HG02938 (cell line): ENCODE measurements around the gene BRINP1.
"Not testable (repeated sequence)": the region's sequence is repeated elsewhere in the genome, so short reads cannot be mapped to it uniquely, and the experiment has no call there.

Source experiments
- ATAC-seq: cut with Tn5 transposase; IDR thresholded peaks from one replicate; pipeline ENCODE4 v1.9.1; 2021; ENCODE audit warnings: mild to moderate bottlenecking, moderate library complexity; ENCODE audit not compliant: unreplicated experiment

BRINP1 gene

DNA sequence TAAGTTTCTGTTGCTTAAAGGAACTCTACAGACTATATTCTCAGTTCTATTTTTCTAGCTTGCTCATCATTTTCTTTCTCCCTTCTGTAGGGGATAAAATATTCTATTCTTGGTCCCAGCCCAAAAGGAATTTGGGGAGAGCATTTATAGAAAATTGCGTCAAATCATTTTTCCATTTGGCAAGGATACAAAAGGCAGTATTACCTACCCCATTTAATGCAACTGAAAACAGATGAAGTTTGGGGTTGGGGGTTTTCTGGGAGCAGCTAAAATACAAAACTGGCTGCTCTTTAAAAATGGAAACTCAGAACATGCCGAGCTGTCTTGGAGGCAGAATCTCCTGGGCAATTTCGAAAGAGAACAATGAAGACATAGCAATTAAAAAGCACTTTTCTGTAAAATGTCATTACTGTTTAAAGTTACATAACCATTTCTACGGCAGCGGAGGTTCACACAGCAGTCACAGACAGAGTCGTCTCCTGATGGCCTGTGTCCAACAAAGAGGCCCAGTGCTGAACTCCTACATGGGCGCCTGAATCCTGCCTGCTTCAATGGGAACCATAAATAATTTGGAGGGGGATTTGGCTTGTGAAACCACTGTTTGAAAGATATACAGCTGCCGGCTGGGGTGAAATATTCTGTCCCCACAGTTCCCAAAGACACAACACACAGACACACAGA is 152.4 kb downstream of the BRINP1 start:
- no peak for ATAC-seq

DNA sequence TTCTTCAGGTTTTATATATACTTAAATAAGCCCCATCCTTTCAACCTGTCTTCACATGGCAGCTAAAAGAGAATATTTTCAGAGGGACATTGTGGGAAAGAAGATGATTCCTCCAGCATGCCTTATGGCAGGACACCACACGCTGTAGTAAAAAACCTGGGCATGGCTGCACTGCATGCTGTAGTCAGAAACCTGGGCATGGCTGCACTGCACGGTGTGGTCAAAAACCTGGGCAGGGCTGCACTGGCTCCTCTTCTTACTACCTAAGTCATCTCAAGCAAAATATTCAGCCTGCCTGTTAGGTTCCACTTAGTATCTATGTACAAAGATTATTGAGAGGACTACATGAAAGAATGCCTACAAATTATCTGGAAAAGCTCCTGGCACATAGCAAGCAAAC is 153.6 kb downstream of the BRINP1 start:
- ATAC-seq = no peak

DNA sequence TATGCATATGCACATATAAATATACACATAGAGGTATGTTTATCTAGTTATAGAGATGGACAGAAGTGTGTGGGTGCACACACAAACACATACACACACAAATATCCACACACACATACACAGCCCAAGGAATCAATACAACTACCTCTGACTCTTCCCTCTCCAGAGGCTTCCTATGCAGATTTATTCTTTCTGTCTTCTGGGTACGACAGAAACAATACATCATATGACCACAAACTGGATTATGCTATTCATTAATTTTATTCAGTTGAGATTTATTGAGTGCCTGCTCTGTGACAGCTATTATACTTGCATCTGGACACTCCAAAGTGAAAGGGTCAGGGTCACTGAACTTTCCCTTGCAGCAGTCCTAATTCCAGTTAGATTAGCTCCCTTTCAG is 155.8 kb downstream of the BRINP1 start:
- ATAC-seq = no peak

DNA sequence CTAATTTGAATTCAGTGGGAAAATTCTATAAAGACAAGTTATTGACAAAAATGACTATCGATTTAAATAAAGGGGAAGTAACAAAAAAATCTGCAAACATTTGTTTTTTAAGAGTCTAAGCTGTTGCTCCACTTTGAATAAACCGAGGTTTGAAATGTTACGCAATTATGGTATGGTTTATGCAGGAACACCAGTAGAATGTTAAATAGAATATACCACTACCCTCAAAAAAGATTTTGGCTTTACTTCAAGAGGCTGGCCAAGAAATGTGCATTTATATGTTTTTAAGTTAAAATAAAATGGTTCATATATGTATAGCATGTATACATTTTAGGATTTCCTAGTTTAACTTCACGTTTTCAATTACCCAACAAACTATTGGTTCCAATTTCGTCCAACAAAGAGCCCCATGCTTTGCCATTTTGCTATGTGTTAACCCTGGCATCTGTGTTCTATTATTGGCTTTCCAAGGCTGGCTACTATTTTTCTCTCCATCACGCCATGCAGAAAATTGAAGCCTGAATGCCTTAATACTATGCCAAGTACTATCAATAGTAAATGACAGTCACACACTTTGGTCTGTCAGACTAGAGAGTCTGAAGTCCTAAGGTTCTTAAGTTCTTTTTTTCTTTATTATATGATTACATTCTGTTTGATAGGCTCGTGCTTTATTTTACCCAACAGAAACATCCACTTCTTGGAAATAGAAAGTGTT is 171.2 kb downstream of the BRINP1 start:
- no peak for ATAC-seq

DNA sequence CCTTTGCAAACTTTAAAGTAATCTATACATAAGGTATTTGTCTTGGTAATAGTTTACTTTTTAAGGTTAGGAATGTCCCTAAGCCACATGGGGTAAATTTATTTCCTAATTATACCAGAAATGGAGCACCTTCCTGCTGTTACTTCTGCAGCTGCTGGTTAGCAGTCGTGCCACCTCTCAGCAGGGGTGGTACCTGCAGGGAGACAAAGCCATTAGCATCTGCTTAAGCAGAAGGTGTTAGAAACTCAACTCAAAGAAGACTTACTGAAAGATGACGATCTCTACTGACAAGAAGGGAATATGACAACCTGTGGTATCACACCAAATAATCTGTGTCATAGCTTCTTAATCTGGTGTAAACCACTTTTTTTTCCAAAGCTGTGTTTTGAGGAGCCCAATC is 173.7 kb downstream of the BRINP1 start:
- ATAC-seq = no peak

DNA sequence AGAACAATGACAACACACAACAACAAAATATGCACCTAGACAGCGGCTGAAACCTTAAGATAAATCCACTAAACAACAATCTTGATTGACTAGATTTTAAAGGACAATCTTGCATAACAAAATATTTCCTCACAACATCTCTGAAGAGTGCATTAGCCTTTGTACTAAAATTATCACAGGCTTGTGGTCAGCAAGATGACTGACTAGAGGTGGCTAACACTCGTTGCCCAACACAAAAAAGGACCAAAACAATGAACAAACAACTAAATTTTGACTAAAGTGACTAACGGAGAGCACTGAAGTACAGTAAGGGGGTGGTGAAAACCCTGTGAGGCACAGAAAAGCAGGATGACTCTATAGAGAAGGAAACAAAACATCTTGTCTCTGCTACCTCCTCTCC is 183.9 kb downstream of the BRINP1 start:
- no peak for ATAC-seq

DNA sequence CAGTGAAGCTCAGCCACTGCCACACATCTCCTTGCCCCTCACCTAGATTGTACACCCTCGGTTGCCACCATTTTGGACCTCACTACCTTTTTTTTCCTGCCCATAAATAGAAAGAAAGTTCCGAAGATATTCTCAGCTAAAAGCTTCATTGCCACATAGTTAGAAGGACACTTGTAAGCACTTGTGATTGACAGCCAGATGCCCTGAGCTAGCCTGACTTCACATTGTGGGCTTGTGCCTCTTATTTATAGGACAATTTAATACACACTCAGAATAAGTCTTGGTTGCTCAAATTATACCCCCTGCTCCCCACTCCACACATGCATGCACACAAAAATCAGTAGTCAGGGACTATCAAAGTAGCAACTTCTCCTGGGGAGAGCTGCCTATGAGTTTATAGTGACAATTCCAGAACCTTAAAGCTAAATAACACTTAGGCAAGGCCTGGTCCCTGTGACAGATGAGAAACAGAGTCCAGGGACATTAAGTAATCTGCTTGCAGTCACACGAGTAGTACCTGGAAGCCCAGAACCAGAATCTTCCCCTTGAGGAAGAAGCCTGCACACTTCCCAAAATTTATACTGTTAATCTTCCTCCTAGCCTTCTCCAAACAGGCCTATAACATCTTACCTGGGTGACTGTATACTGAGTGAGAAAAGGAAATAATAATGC is 184.8 kb downstream of the BRINP1 start:
- ATAC-seq = no peak

DNA sequence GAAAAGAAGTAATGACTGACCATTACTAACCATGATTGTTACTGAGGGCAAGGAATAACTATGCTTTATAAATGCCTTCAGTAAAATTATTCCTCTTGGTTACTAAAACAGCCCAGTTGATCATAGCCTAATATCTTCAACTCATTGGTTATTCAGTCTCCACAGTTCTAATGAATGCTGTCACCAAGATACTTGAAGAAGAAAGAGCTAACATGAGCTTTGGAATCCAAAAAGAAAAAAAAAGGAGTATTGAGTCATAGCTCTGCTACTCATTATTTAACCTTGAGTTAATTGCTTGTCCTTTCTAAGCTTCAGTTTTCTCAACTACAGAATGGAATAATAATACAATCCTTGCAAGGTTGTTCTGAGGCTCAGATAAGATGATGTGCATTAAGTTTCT is 187.7 kb downstream of the BRINP1 start:
- no peak for ATAC-seq

DNA sequence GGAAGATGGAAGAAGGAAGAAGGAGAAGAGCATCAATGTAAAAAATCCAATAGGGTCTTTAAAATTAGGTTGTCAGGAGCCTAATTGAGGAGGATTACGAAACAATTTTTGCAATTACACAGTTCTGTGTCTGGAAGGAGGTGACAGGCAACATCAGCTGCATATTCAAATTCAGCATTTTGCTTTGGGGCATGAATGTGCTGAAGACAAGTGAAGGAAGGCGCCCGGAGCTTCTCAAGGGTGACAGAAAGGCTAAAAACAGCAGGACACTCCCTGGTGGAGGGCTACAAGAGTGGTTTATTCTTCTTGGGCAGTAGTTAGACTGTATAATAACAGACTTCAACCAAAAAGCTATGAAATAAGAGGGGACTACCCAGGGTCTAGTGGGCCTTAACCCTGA is 188.3 kb downstream of the BRINP1 start:
- no peak for ATAC-seq

DNA sequence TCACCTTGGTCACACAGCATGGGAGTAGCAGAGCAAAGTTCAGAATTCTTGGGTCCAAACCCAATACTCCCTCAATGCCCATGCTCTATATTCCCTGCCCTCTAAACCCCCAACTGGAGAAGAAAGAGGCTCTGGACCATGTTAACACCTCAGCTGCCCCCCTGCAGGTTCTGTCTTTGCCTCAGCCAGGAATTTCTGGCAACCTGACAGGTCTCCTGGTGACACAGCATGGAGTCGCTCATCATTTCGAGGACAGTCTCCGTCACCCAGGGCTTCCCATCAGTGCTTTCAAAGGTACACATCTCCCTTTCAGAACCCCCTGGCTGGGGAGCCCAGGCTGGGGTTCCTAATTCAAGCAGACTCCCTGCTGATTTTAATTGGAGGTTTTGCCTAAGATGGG is 189.5 kb downstream of the BRINP1 start:
- no peak for ATAC-seq

DNA sequence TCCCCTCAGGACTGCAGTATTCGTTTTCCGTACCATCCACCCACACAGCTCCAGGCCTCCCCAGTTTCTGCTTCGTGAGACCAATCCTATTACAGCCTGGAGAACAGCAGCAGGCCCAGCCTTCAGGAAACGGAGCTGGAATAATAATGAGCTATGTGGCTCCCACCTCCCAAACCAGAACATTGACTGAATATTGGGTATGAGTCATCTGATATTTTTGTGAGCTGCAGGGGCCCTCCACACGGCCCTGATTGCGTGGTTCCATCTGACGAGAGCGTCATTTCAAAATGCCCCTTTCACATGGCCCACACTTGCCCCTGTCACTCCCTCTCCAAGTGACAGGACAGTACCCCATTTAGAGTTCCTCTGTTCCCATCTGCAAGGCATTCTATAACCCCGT is 192.0 kb downstream of the BRINP1 start:
- ATAC-seq = no peak

DNA sequence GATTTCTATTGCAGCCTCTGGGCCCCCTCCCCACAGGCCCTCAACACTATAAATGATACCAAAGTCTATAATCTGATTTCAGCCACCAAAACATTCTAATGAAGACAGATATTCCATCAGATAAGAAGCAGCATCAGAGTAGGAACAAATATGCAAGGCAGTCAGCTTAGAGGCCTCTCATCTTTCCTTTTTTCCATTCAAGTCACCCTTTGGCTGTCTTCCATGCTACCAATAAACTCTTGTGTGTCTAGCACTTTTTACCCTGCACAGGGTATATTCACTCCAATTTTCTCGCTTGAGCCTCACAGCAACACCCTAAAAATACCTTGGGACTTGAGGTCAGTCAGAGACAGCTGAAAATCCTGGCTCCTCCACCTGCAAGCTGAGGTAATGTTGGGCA is 193.7 kb downstream of the BRINP1 start:
- no peak for ATAC-seq

DNA sequence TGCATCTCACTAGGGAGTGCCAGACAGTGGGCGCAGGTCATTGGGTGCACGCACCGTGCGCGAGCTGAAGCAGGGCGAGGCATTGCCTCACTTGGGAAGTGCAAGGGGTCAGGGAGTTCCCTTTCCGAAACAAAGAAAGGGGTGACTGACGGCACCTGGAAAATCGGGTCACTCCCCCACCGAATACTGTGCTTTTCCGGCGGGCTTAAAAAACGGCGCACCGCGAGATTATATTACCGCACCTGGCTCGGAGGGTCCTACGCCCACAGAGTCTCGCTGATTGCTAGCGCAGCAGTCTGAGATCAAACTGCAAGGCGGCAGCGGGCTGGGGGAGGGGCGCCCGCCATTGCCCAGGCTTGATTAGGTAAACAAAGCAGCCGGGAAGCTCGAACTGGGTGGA is 200.0 kb downstream of the BRINP1 start:
- not testable (repeated sequence) for ATAC-seq

DNA sequence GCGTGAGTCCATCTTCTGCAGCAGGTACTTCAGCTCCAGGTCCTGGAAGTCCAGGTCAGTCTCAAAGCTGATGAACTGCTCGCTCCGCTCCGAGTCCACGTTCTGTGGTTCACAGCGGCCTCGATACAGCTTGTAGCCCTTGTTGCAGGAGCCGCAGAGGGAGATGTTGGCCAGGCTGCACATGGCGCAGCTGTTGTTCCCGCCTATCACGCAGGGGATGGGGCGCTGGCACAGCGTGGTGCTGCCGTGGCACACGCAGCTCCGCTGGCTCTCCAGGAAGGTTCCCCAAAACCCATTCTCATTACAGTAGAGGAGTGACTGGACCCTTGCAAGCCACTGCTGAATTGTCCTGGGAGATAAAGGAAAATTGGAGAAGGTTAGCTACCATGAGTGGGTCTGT is 201.4 kb downstream of the BRINP1 start:
- no peak for ATAC-seq

DNA sequence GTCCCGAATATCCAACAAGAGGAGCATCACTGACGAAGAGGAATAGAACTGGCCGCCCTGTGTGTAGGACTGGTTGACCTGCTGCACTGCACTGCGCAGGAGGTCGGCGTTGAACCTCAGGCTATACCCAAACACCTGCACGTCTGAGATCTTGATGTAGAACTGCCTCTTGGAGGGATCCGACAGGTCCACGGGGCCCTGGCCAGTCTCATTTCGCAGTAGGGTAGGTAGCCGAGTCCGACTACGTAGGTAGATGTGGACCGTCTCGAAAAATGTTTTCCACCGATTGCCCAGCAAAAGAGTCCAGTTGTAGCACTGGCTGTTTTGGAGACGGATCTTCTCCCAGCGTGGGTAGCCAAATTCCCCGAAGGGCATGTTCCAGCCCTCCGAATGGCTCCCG is 202.0 kb downstream of the BRINP1 start:
- ATAC-seq = no peak

DNA sequence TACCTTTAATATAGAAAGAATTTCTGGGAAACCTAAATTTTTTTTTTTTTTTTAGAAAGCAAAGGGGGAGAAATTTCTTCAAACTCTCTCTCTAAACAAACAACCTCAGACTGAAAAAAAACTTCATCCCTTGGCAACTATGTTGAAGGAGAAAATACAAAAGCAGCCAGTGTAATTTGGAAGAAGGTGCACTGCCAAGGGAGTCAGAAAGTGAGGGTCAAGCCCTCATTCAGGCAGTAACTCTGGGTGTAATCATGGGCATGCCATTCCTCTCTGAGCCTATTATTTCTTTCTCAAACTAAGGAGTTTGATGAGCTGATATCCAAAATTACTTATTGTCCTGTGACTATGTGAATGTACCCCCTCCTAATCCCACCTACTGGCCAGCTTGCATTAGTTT is 203.1 kb downstream of the BRINP1 start:
- no peak for ATAC-seq

DNA sequence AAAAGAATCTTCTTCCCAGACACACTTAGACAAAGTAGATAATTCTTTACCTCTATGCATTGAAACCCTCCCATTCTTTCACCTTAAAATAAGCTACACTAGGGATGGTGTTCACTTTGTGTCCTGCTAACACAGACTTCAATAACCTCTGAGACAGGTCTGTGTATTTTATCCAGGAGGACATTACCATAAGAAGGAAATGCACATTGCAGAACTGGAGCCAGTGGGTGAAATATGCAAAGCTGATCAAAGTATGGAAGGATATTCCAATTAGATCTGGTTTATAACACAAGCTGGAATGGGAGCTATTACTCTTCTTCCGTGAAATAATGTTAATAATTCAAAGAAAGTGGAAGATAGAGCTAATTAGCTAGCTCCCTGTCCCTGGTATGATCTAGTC is 204.1 kb downstream of the BRINP1 start:
- no peak for ATAC-seq

DNA sequence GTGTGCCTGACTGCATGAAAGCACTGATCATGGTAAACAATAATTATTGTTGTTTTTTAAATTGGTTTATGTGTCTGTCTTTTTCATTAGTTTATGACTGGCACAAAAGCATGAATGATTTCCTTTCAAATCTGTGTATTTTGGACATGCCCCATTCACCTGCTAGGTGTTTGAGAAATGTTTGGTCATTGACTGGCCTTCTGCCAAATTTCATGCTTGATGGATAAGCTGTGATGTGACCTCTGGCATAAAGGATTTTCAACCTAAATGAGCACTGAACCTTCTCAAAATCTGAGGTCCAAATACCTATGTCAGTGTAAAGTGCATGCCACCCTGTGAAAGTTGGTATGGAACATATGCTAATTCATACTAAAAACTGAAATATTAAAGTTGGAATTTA is 204.5 kb downstream of the BRINP1 start:
- ATAC-seq = no peak

DNA sequence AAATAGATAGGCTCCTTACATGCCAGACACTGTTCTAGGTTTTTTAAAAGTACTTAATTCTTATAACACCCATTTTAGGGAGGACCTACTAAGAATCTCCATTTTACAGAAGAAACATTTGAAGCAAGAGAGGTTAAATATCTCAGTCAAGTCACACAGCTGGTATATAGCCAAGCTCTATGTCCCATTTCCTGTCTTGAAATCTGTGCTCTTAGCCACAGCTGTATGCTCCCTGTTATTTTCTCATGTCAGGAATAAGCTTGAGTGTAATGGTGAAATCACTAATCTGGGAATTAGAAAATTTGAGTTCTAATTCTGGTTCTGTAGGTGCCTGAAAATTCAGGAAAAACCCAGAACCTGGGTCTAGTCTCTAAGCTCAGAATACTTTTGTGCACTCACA is 208.7 kb downstream of the BRINP1 start:
- no peak for ATAC-seq

DNA sequence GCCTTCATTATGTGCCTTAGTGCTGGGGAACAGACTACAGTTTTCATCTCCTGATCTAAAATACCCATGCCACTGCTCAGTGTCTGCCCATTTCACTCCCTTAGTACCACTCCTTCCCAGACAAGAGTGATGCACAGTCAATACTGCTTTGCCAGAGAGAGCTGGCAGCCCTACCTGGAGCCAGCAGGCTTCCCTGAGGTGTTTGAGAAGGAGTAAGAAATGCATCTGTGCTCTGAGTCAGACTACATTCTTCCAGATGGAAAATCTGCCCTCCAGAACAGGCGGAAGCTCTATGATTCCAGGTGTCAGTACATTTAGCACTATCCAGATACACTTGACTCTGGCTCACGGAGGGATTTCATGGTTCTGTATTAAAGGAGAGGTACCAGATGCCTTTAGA is 209.8 kb downstream of the BRINP1 start:
- ATAC-seq = no peak

DNA sequence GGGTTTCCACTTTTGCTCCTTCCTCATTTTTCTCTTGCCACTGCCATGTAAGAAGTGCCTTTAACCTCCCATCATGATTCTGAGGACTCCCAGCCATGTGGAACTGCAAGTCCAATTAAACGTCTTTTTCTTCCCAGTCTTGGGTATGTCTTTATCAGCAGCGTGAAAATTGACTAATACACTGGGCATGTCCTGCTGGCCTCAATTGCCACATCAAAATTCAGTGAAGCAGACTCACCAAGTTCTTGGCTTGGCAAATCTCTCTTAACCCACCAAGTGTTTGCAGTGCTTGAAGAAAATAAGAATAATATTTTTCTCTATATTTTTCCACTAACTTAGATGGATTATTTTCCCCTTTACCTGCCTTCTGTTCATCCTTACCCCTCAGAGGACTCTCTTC is 212.0 kb downstream of the BRINP1 start:
- ATAC-seq = no peak

DNA sequence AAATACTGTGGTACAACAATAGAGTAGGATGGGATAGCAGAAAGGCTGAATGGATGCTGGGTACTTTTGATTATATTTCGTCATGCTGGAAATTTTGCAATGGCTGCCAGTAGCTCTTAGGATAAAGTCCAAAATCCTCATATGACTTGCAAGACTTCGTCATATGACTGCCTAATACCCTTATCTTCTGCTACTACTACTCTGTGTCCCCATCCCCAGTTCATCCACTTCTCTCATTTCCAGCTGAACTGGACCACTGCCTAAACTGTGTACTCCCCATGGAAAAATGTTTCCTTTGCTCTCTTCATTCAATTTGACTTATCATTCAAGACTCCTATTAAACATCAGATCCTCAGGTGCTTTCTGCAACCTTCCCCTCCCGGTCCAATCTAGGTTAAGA is 212.9 kb downstream of the BRINP1 start:
- ATAC-seq = no peak
